GM12865 (cell line): ENCODE results near the gene HSD17B1.

Experiments
- DNase-seq: peaks from one replicate; pipeline ENCODE4 v3.0.0; 2010; ENCODE audit warnings: low read depth
- H3K4me3 ChIP-seq: 2 replicates; pipeline ENCODE4 v1.5.1; 2011; ENCODE audit warnings: mild to moderate bottlenecking, low read depth, low read length, control low read depth
- TF ChIP-seq, protein P1 (sequence below): IDR thresholded peaks from 2 replicates; pipeline ENCODE4 v1.5.1; 2011; ENCODE audit warnings: low read length, control low read depth, low read depth, inconsistent platforms; ENCODE audit not compliant: insufficient read depth; ENCODE audit errors: missing control alignments

HSD17B1 gene

GRCh38 chr17:42585353-42585752, 32.6 kb downstream of the HSD17B1 start:
- no peak for DNase-seq
- H3K4me3 ChIP-seq: no peak overlapping the region
- TF ChIP-seq, protein P1, sequence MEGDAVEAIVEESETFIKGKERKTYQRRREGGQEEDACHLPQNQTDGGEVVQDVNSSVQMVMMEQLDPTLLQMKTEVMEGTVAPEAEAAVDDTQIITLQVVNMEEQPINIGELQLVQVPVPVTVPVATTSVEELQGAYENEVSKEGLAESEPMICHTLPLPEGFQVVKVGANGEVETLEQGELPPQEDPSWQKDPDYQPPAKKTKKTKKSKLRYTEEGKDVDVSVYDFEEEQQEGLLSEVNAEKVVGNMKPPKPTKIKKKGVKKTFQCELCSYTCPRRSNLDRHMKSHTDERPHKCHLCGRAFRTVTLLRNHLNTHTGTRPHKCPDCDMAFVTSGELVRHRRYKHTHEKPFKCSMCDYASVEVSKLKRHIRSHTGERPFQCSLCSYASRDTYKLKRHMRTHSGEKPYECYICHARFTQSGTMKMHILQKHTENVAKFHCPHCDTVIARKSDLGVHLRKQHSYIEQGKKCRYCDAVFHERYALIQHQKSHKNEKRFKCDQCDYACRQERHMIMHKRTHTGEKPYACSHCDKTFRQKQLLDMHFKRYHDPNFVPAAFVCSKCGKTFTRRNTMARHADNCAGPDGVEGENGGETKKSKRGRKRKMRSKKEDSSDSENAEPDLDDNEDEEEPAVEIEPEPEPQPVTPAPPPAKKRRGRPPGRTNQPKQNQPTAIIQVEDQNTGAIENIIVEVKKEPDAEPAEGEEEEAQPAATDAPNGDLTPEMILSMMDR: no peak

GRCh38 chr17:42586514-42587230, 33.9 kb downstream of the HSD17B1 start:
- no peak overlapping the region for H3K4me3 ChIP-seq
- TF ChIP-seq, protein P1: no peak
- peak; percentile 66 for DNase-seq

DNA sequence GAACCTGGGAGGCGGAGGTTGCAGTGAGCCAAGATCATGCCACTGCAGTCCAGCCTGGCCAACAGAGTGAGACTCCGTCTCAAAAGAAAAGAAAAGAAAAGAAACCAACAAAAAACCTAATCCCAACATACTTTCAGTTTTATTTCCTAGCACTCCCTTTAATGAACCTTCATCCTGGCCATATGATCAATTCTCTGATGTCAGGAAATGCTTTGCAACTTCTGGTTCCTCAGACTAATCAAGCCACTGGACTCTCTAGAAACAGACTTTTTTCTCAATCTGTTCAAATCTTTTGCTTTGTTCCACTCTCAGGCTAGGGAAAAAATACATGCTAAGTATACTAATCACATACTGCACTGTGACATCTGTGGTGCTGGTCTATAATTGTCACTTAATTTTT, 38.2 kb downstream of the HSD17B1 start:
- TF ChIP-seq, protein P1: no peak
- DNase-seq: no peak
- no peak overlapping the region for H3K4me3 ChIP-seq

- H3K4me3 ChIP-seq: no peak overlapping the region
- no peak for DNase-seq
- TF ChIP-seq, protein P1: no peak
Observed at GRCh38 chr17:42591411-42591810, 38.7 kb downstream of the HSD17B1 start.

- no peak for DNase-seq
- TF ChIP-seq, protein P1: no peak
- H3K4me3 ChIP-seq: no peak overlapping the region
Observed at GRCh38 chr17:42596386-42596785, 43.7 kb downstream of the HSD17B1 start.

DNA sequence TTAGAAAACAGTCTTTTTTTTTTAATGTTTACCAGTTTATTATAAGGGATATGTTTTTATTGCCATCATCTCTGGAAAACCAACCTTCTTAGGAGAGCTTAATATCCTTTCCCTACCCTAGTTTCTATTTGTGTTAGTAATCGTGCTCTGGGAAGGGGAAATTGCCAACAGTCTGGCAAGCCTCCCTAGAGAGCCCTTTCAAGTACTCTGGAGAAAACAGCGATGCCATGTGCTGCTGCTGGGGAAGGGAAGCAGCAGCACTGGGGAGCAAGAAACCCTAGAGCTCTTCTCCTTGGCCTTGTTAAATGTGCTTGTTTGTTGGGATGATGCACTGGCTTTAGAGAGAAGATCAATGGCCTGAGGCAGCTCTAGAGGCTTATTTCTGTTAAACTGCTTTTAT, 46.2 kb downstream of the HSD17B1 start:
- TF ChIP-seq, protein P1: no peak
- no peak for DNase-seq
- no peak overlapping the region for H3K4me3 ChIP-seq

- TF ChIP-seq, protein P1: no peak
- DNase-seq: no peak
- H3K4me3 ChIP-seq: no peak overlapping the region
Observed at GRCh38 chr17:42603318-42603717, 50.6 kb downstream of the HSD17B1 start.
